ENCODE results near the gene CRMP1.

DNA sequence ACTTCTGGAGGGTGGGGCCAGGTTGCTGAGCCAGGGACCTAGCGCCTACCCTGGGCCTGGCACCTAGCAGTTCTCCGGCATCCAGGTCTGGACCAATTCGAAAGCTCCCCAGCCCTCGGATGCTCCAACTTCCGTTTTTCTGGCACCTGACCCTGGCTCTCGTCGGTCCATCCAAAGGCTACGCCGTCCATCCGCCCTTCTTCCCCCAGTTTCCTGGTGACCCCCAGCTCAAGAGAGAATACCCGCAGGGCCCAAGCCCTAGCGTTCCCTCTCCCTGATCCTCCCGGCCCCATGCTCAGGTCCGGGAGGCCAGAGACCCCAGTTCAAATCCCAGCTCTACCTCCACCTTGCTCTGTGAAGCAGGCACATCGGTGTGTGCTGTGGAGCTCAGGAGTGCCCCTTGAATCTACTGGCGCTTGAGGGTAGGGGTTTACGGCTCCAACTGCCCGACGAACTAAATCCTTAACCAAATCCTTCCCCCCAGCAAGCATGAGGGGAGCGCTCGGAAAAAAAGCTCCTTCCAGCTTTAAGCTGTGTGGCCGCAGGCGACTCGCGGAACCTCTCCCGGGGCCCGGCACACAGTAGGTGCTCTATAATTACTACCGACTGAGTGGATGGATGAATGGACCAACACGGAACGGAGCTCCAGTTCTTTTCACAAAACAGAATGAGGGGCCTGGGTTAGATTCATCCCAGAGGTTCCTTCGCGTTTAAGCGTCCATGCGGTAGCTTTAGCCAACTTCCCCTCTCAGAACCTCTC, 1.1 kb downstream of the CRMP1 start:
- TF ChIP-seq, protein P1, sequence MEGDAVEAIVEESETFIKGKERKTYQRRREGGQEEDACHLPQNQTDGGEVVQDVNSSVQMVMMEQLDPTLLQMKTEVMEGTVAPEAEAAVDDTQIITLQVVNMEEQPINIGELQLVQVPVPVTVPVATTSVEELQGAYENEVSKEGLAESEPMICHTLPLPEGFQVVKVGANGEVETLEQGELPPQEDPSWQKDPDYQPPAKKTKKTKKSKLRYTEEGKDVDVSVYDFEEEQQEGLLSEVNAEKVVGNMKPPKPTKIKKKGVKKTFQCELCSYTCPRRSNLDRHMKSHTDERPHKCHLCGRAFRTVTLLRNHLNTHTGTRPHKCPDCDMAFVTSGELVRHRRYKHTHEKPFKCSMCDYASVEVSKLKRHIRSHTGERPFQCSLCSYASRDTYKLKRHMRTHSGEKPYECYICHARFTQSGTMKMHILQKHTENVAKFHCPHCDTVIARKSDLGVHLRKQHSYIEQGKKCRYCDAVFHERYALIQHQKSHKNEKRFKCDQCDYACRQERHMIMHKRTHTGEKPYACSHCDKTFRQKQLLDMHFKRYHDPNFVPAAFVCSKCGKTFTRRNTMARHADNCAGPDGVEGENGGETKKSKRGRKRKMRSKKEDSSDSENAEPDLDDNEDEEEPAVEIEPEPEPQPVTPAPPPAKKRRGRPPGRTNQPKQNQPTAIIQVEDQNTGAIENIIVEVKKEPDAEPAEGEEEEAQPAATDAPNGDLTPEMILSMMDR (conservative IDR thresholded peaks at IDR 0.05; ENCODE audit: low read length) = no peak
- TF ChIP-seq EZH2phosphoT487 (IDR thresholded peaks at IDR 0.05; ENCODE audit: borderline replicate concordance) = no peak

Measured in Loucy (cell line).